Mucosa of rectum (tissue), 2 donors: Measurements from ENCODE around the gene RILP.

Experiments
- H3K27ac ChIP-seq, 2 donors: one replicate each; pipeline ENCODE4 v1.7.0; 2013; ENCODE audit warnings: inconsistent platforms in 2 of 2, low read depth in 2 of 2, low read length in 2 of 2
- H3K27me3 ChIP-seq, 2 donors: one replicate each; pipeline ENCODE4 v1.7.0; 2013; ENCODE audit warnings: low read length in 2 of 2; ENCODE audit not compliant: control insufficient read depth in 2 of 2, insufficient read depth in 2 of 2
- H3K36me3 ChIP-seq, 2 donors: one replicate each; pipeline ENCODE4 v1.7.0; 2013; ENCODE audit warnings: low read length in 2 of 2; ENCODE audit not compliant: control insufficient read depth in 2 of 2, insufficient read depth in 2 of 2
- H3K4me1 ChIP-seq, 2 donors: one replicate each; pipeline ENCODE4 v1.7.0; 2013; ENCODE audit warnings: low read length in 2 of 2, mild to moderate bottlenecking in 1 of 2; ENCODE audit not compliant: control insufficient read depth in 2 of 2, insufficient read depth in 2 of 2
- H3K4me3 ChIP-seq, 2 donors: one replicate each; pipeline ENCODE4 v1.7.0; 2013; ENCODE audit warnings: low read length in 2 of 2
- H3K9ac ChIP-seq, 2 donors: one replicate each; pipeline ENCODE4 v1.7.0; 2013; ENCODE audit warnings: low read length in 2 of 2, low read depth in 1 of 2, mild to moderate bottlenecking in 1 of 2
- H3K9me3 ChIP-seq, 2 donors: one replicate each; pipeline ENCODE4 v1.7.0; 2013; ENCODE audit warnings: low read length in 2 of 2; ENCODE audit not compliant: control insufficient read depth in 2 of 2
- donor health status: healthy.
- donor health status: Normal muscosa, but diverticular disease.

The RILP gene

GRCh38 chr17:1604831-1605528 lies 44.7 kb downstream of the RILP start:
- Histone ChIP-seq H3K4me1 (peaks cover 0 to 4% of the 10 kb centered on the region in 2 donors), H3K27me3 (no peaks in the 10 kb centered on the region), H3K36me3 (peaks cover 4% of the 10 kb centered on the region in 2 donors), H3K9me3 (no peaks in the 10 kb centered on the region), H3K4me3 (no peak overlapping the region), H3K9ac (no peak overlapping the region), H3K27ac (no peak overlapping the region)

- H3K9me3 ChIP-seq: no peaks in the 10 kb centered on the region
- H3K4me1 ChIP-seq: peaks cover 0 to under 1% of the 10 kb centered on the region in 2 donors
- no peak overlapping the region for H3K4me3 ChIP-seq
- no peak overlapping the region for H3K27ac ChIP-seq
- peaks cover 4% of the 10 kb centered on the region in 2 donors for H3K36me3 ChIP-seq
- H3K27me3 ChIP-seq: no peaks in the 10 kb centered on the region
- no peak overlapping the region for H3K9ac ChIP-seq
Measured at GRCh38 chr17:1601571-1601970, 48.1 kb downstream of the RILP start.

GRCh38 chr17:1598399-1599095 lies 51.1 kb downstream of the RILP start:
- H3K27me3 ChIP-seq: no peaks in the 10 kb centered on the region
- no peak overlapping the region for H3K4me3 ChIP-seq
- peaks cover 2 to 4% of the 10 kb centered on the region in 2 donors for H3K36me3 ChIP-seq
- no peaks in the 10 kb centered on the region for H3K9me3 ChIP-seq
- H3K27ac ChIP-seq: peak overlapping the region; percentile 52 to 55
- H3K4me1 ChIP-seq: peaks cover 6 to 7% of the 10 kb centered on the region in 2 donors
- peak overlapping the region in 1 of 2 donors; percentile 31 for H3K9ac ChIP-seq

GRCh38 chr17:1597861-1598342 lies 51.8 kb downstream of the RILP start:
- Histone ChIP-seq H3K27ac (peak overlapping the region; percentile 52 to 55), H3K36me3 (peaks cover 2 to 4% of the 10 kb centered on the region in 2 donors), H3K4me1 (peaks cover 12 to 13% of the 10 kb centered on the region in 2 donors), H3K9me3 (no peaks in the 10 kb centered on the region), H3K9ac (no peak overlapping the region), H3K4me3 (no peak overlapping the region), H3K27me3 (no peaks in the 10 kb centered on the region)
